ENCODE data around the gene LIF.

DNA sequence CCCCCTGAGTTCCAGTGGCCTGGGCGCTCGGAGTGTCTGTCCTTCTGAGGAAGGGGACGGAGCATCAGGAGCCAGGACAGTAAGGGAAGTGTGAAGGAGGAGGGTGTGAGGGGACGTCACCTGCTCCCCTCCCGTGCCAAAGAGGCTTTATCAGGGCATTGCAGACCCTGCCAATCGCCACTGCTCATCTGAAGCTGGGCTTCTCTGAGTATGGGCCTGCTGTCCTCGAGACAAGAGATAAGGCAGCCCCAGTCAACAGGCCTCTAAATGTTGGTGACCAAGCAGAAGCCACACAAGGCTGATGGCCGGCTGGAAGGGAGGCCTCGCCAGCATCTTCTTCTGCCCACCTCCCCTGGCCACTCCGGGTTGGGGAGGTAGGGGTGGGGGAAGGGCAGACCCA is 29.8 kb downstream of the LIF start:
- TF ChIP-seq, protein P1, sequence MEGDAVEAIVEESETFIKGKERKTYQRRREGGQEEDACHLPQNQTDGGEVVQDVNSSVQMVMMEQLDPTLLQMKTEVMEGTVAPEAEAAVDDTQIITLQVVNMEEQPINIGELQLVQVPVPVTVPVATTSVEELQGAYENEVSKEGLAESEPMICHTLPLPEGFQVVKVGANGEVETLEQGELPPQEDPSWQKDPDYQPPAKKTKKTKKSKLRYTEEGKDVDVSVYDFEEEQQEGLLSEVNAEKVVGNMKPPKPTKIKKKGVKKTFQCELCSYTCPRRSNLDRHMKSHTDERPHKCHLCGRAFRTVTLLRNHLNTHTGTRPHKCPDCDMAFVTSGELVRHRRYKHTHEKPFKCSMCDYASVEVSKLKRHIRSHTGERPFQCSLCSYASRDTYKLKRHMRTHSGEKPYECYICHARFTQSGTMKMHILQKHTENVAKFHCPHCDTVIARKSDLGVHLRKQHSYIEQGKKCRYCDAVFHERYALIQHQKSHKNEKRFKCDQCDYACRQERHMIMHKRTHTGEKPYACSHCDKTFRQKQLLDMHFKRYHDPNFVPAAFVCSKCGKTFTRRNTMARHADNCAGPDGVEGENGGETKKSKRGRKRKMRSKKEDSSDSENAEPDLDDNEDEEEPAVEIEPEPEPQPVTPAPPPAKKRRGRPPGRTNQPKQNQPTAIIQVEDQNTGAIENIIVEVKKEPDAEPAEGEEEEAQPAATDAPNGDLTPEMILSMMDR (IDR thresholded peaks at IDR 0.05) = no peak
- TF ChIP-seq POLR2A (IDR thresholded peaks at IDR 0.05) (no peak), POLR2AphosphoS5 (IDR thresholded peaks at IDR 0.05) (no peak)
